AG04449 (cell line): ENCODE measurements around the gene GBX1.

Source experiments
- CTCF ChIA-PET: fragments of 350-600 bp; formaldehyde crosslinking; extraction: SDS; loops from one replicate; lab custom pipeline; 2021; ENCODE audit warnings: antibody characterized with exemption; lab: Yijun Ruan, JAX
- POLR2A ChIA-PET: fragments of 400-600, 350-600 bp; formaldehyde crosslinking; extraction: SDS; loops from one replicate; lab custom pipeline; 2020; ENCODE audit warnings: antibody characterized with exemption, inconsistent platforms; lab: Yijun Ruan, JAX
- DNase-seq: peaks from one replicate; pipeline ENCODE4 v3.0.0-alpha.2; 2010; ENCODE audit warnings: low read depth, low spot score
- H3K4me3 ChIP-seq: 2 replicates; pipeline ENCODE4 v1.5.1; 2011; ENCODE audit warnings: low read depth, mild to moderate bottlenecking, control low read depth, low read length
- CTCF ChIP-seq: IDR thresholded peaks from one replicate; pipeline ENCODE4 v1.5.1; 2011; ENCODE audit warnings: mild to moderate bottlenecking, moderate library complexity, low read length, control low read depth, inconsistent platforms; ENCODE audit not compliant: insufficient read depth; ENCODE audit errors: missing control alignments

GBX1 gene

GRCh38 chr7:151116603-151117440, 50.7 kb downstream of the GBX1 start:
- POLR2A ChIA-PET, result no interaction called here
- H3K4me3 ChIP-seq, result no peak overlapping the region
- DNase-seq, result no peak
- no peak for TF ChIP-seq CTCF
- CTCF ChIA-PET, result interaction anchor here (0.6 to 16.7 kb wide), 9 partner anchors 7 to 155 kb away, joined by 3 to 347 read pairs (median 3); partner anchors contain the start of genes AGAP3, ATG9B, FASTK and TMUB1

- DNase-seq, result no peak
- peak overlapping the region; percentile 8; the same call in 1 of the 2 replicates for H3K4me3 ChIP-seq
- ChIA-PET CTCF (interaction anchor here (0.7 to 16.7 kb wide), 9 partner anchors 8 to 218 kb away, joined by 3 to 347 read pairs (median 4); partner anchors contain the start of genes AGAP3, ATG9B, FASTK and TMUB1), POLR2A (no interaction called here)
- no peak for TF ChIP-seq CTCF
Measured at GRCh38 chr7:151115836-151116418, 51.6 kb downstream of the GBX1 start.

- ChIA-PET POLR2A (no interaction called here), CTCF (interaction anchor here (0.7 to 16.7 kb wide), 10 partner anchors 9 to 217 kb away, joined by 3 to 347 read pairs (median 4); partner anchors contain the start of genes AGAP3, ATG9B, FASTK and TMUB1)
- DNase-seq, result no peak
- TF ChIP-seq CTCF, result no peak
- H3K4me3 ChIP-seq, result peak overlapping the region; percentile 12; the same call in 1 of the 2 replicates
Measured at GRCh38 chr7:151115121-151115835, 52.2 kb downstream of the GBX1 start.

GRCh38 chr7:151114151-151115090, 53.1 kb downstream of the GBX1 start:
- DNase-seq, result no peak
- H3K4me3 ChIP-seq, result peak overlapping the region; percentile 33
- no peak for TF ChIP-seq CTCF
- ChIA-PET POLR2A (interaction anchor here (0.8 to 1.2 kb wide), 2 partner anchors 22 to 86 kb away, joined by 3 to 5 read pairs; partner anchors contain the start of gene ABCB8), CTCF (interaction anchor here (0.7 to 16.7 kb wide), 16 partner anchors 8 to 216 kb away, joined by 3 to 347 read pairs (median 29); partner anchors contain the start of genes AGAP3, ATG9B, FASTK and TMUB1)
